Measurements from ENCODE around the gene UMODL1. TPM values are rescaled to one million over a fixed set of nuclear protein-coding genes. Genes with fewer than 3 reads are reported as not detected.
A peak's percentile ranks its signal among the peaks of the same experiment; 100 is the strongest.
"Not testable (repeated sequence)": the region's sequence is repeated elsewhere in the genome, so short reads cannot be mapped to it uniquely, and the experiment has no call there.

UMODL1 gene
- total and polyA plus RNA-seq, 12 donors: 0.10 to 0.79 (median 0.17) TPM; not detected in 9

DNA sequence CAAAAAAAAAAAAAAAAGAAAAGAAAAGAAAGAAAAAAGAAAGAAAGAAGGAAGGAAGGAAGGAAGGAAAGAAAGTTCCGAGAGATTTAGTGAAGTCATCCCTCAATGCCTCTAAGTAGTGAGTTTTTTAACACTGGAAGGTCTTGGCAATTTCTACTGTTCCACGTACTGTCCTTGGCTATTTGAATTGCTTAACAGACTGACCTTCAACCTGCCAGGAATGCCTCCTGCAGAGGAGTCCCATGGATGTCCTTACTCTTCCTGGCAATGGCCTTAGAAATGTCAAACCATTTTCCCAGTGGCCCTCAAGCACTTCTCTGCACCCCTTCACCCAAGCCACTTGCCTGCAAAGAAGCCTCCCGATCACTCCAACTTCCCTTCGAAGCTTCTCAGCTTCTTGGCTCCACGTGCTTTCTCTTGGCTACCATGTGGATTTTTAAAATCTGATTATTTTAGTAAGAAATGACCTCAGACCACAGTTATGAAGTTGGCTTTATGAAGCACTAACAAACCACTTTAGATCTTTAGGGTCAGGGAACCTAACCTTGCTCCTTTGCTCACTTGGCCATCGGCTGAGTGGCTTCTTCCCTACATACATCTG lies 104.1 kb downstream of the UMODL1 start:
- Histone ChIP-seq H3K4me3 (no peak overlapping the region), H3K4me1 (replicated peaks in 1 of 2) (no peaks in the 10 kb centered on the region), H3K36me3 (replicated peaks in 1 of 2) (no peaks in the 10 kb centered on the region), H3K27ac (no peak overlapping the region), H3K9me3 (replicated peaks in 1 of 3) (no peaks in the 10 kb centered on the region), H3K27me3 (no peaks in the 10 kb centered on the region)
- intact Hi-C loops (cut with DNase I): loop anchor here in 1 of 2 donors (10.0 kb wide), 1 partner anchor 80 kb away; no protein-coding TSS in a partner anchor
- peak in 1 of 7 donors; percentile 34 for DNase-seq
- TF ChIP-seq, protein P1, sequence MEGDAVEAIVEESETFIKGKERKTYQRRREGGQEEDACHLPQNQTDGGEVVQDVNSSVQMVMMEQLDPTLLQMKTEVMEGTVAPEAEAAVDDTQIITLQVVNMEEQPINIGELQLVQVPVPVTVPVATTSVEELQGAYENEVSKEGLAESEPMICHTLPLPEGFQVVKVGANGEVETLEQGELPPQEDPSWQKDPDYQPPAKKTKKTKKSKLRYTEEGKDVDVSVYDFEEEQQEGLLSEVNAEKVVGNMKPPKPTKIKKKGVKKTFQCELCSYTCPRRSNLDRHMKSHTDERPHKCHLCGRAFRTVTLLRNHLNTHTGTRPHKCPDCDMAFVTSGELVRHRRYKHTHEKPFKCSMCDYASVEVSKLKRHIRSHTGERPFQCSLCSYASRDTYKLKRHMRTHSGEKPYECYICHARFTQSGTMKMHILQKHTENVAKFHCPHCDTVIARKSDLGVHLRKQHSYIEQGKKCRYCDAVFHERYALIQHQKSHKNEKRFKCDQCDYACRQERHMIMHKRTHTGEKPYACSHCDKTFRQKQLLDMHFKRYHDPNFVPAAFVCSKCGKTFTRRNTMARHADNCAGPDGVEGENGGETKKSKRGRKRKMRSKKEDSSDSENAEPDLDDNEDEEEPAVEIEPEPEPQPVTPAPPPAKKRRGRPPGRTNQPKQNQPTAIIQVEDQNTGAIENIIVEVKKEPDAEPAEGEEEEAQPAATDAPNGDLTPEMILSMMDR (IDR thresholded peaks at IDR 0.05): no peak
- TF ChIP-seq POLR2A (IDR thresholded peaks at IDR 0.05): no peak
- 53 to 63% (median 59%) methylated on average over 6 of the region's 6 CpGs for WGBS, 4 donors

DNA sequence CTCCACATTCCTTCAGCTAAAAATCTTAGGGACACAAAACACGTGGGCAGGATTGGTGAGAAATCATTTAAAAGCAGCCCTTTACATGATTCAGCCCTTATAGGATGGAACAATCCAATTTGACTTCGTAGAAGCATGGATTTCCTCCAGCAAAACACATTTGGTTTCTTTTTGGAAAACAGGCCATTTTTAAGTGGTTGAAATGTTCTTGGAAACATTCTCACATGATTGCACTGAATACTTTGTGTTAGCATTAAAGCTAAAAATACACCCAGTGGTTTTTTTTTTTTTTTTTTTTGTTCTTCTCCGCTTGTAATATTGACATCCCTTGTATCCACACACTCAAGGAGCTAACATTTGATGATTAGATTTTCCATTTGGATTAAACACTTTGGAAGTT lies 105.7 kb downstream of the UMODL1 start:
- intact Hi-C loops (cut with DNase I): loop anchor here in 1 of 2 donors (10.0 kb wide), 1 partner anchor 78 kb away; no protein-coding TSS in a partner anchor
- TF ChIP-seq POLR2A (IDR thresholded peaks at IDR 0.05): no peak
- TF ChIP-seq, protein P1 (IDR thresholded peaks at IDR 0.05): no peak
- H3K4me3 ChIP-seq: no peak overlapping the region
- no peak overlapping the region for H3K27ac ChIP-seq
- H3K27me3 ChIP-seq: no peaks in the 10 kb centered on the region
- no peaks in the 10 kb centered on the region for H3K36me3 ChIP-seq (replicated peaks in 1 of 2)
- H3K4me1 ChIP-seq (replicated peaks in 1 of 2): no peaks in the 10 kb centered on the region
- no peaks in the 10 kb centered on the region for H3K9me3 ChIP-seq (replicated peaks in 1 of 3)
- no peak for DNase-seq
- WGBS, 4 donors: 65 to 77% (median 71%) methylated on average over 3 of the region's 3 CpGs

DNA sequence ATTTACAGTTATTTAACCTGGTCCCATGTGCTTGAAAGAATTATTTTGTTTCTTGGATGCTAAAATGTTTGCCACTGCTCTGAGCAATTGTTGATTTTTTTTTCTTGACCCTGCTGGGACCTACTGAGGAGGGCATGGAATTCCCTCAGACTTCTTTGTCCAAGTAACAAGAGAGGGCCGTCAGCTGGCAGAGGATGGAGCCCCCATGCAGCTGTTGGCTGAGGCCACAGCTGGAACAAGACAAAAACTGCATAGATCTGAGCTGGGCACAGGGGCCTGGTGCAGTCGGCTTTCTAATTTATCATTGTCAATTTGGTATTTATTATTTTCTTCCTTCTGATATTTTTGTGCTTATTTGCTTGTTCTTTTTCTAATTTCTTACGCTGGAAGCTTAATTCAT lies 108.2 kb downstream of the UMODL1 start:
- TF ChIP-seq POLR2A (IDR thresholded peaks at IDR 0.05): no peak
- TF ChIP-seq, protein P1 (IDR thresholded peaks at IDR 0.05): no peak
- no peaks in the 10 kb centered on the region for H3K36me3 ChIP-seq (replicated peaks in 1 of 2)
- 66 to 78% (median 73%) methylated on average over 3 of the region's 3 CpGs for whole genome bisulfite sequencing, 4 donors
- intact Hi-C loops (cut with DNase I): loop anchor here in 1 of 2 donors (10.0 kb wide), 1 partner anchor 75 kb away; no protein-coding TSS in a partner anchor
- no peak overlapping the region for H3K27ac ChIP-seq
- no peaks in the 10 kb centered on the region for H3K27me3 ChIP-seq
- H3K4me3 ChIP-seq: no peak overlapping the region
- peak in 1 of 7 donors; percentile 43 for DNase-seq
- H3K9me3 ChIP-seq (replicated peaks in 1 of 3): no peaks in the 10 kb centered on the region
- H3K4me1 ChIP-seq (replicated peaks in 1 of 2): no peaks in the 10 kb centered on the region

DNA sequence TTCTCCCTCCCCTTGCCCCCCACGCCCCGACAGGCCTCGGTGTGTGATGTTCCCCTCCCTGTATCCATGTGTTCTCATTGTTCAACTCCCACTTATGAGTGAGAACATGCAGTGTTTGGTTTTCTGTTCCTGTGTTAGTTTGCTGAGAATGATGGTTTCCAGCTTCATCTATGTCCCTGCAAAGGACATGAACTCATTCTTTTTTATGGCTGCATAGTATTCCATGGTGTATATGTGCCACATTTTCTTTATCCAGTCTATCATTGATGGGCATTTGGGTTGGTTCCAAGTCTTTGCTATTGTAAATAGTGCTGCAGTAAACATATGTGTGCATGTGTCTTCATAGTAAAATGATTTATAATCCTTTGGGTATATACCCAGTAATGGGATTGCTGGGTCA lies 108.9 kb downstream of the UMODL1 start:
- H3K27ac ChIP-seq; intact Hi-C loops (cut with DNase I); H3K27me3 ChIP-seq; H3K9me3 ChIP-seq (replicated peaks in 1 of 3); H3K36me3 ChIP-seq (replicated peaks in 1 of 2); H3K4me3 ChIP-seq; H3K4me1 ChIP-seq (replicated peaks in 1 of 2); DNase-seq: not testable (repeated sequence)
- 81 to 91% (median 85%) methylated on average over 3 of the region's 3 CpGs for WGBS, 4 donors

Measured in adrenal gland (tissue), 12 donors.